Trophoblast cell (in vitro differentiated cells and primary cell): ENCODE measurements around the gene SEMA4C.

Source experiments
- DNase-seq, 2 donors: peaks; one replicate each; pipeline ENCODE4 v3.0.0-alpha.2; 2016
- H2AFZ ChIP-seq: 2 replicates; pipeline ENCODE4 v1.6.1; 2013; ENCODE audit warnings: low read length, moderate library complexity, mild to moderate bottlenecking; ENCODE audit not compliant: insufficient read depth, poor library complexity
- H2AK5ac ChIP-seq: 2 replicates; pipeline ENCODE4 v1.6.1; 2013; ENCODE audit warnings: mild to moderate bottlenecking, low read length
- H2BK120ac ChIP-seq: 2 replicates; pipeline ENCODE4 v1.6.1; 2013; ENCODE audit warnings: low read length, mild to moderate bottlenecking, moderate library complexity; ENCODE audit not compliant: insufficient read depth, poor library complexity
- H2BK12ac ChIP-seq: 2 replicates; pipeline ENCODE4 v1.6.1; 2013; ENCODE audit warnings: mild to moderate bottlenecking, low read length, moderate library complexity
- H2BK5ac ChIP-seq: 2 replicates; pipeline ENCODE4 v1.6.1; 2013; ENCODE audit warnings: low read length, low read depth, moderate library complexity, mild to moderate bottlenecking; ENCODE audit not compliant: poor library complexity
- H3K14ac ChIP-seq: 2 replicates; pipeline ENCODE4 v1.6.1; 2013; ENCODE audit warnings: mild to moderate bottlenecking, low read length
- H3K18ac ChIP-seq: 2 replicates; pipeline ENCODE4 v1.6.1; 2013; ENCODE audit warnings: mild to moderate bottlenecking, low read length
- H3K23ac ChIP-seq: 2 replicates; pipeline ENCODE4 v1.6.1; 2013; ENCODE audit warnings: low read length
- H3K27ac ChIP-seq: 2 replicates; pipeline ENCODE4 v1.5.1; 2013; ENCODE audit warnings: low read depth, mild to moderate bottlenecking, inconsistent platforms, low read length, moderate library complexity
- H3K27me3 ChIP-seq: 2 replicates; pipeline ENCODE4 v1.6.1; 2013; ENCODE audit warnings: inconsistent platforms, mild to moderate bottlenecking, low read length, moderate library complexity; ENCODE audit not compliant: insufficient read depth
- H3K36me3 ChIP-seq, 2 experiments: 1 replicate in 1 of 2; 2 replicates in 1 of 2; pipeline ENCODE4 v1.6.1; 2013; ENCODE audit warnings: low read length in 2 of 2, mild to moderate bottlenecking in 2 of 2, moderate library complexity in 1 of 2; ENCODE audit not compliant: insufficient read depth in 2 of 2, control insufficient read depth in 1 of 2
- H3K4ac ChIP-seq: 2 replicates; pipeline ENCODE4 v1.6.1; 2013; ENCODE audit warnings: low read depth, mild to moderate bottlenecking, low read length, moderate library complexity
- H3K4me1 ChIP-seq, 2 experiments: 1 replicate in 1 of 2; 2 replicates in 1 of 2; pipeline ENCODE4 v1.6.1; 2013; ENCODE audit warnings: low read length in 2 of 2, mild to moderate bottlenecking in 2 of 2, moderate library complexity in 1 of 2; ENCODE audit not compliant: insufficient read depth in 2 of 2, control insufficient read depth in 1 of 2
- H3K4me2 ChIP-seq: 2 replicates; pipeline ENCODE4 v1.6.1; 2013; ENCODE audit warnings: inconsistent platforms, mild to moderate bottlenecking, low read length, moderate library complexity
- H3K4me3 ChIP-seq: 2 replicates; pipeline ENCODE4 v1.5.1; 2013; ENCODE audit warnings: mild to moderate bottlenecking, low read depth, low read length, inconsistent platforms
- H3K79me1 ChIP-seq: one replicate; pipeline ENCODE4 v1.6.1; 2013; ENCODE audit warnings: low read length
- H3K79me2 ChIP-seq: 2 replicates; pipeline ENCODE4 v1.6.1; 2013; ENCODE audit warnings: low read length, mild to moderate bottlenecking; ENCODE audit not compliant: control insufficient read depth, insufficient read depth, poor library complexity
- H3K9ac ChIP-seq: 2 replicates; pipeline ENCODE4 v1.6.1; 2013; ENCODE audit warnings: mild to moderate bottlenecking, low read length
- H3K9me3 ChIP-seq: 2 replicates; pipeline ENCODE4 v1.6.1; 2013; ENCODE audit warnings: low read depth, mild to moderate bottlenecking, control low read depth, inconsistent platforms, low read length; ENCODE audit not compliant: insufficient read depth
- H4K12ac ChIP-seq: 2 replicates; pipeline ENCODE4 v1.6.1; 2013; ENCODE audit warnings: low read depth, mild to moderate bottlenecking, low read length, moderate library complexity
- H4K8ac ChIP-seq: 2 replicates; pipeline ENCODE4 v1.6.1; 2013; ENCODE audit warnings: low read depth, mild to moderate bottlenecking, low read length, moderate library complexity
- H4K91ac ChIP-seq: one replicate; pipeline ENCODE4 v1.6.1; 2013; ENCODE audit warnings: low read depth, mild to moderate bottlenecking, low read length, moderate library complexity
- WGBS: extraction: QIAGEN DNeasy Blood & Tissue Kit; methylation state at CpG from one replicate; pipeline ENCODE4 v1.1.7; 2013; ENCODE audit warnings: missing lambda C conversion rate; ENCODE audit not compliant: insufficient read length, insufficient coverage; ENCODE audit errors: extremely low coverage; 5-methylcytosine and 5-hydroxymethylcytosine counted together

The SEMA4C gene

DNA sequence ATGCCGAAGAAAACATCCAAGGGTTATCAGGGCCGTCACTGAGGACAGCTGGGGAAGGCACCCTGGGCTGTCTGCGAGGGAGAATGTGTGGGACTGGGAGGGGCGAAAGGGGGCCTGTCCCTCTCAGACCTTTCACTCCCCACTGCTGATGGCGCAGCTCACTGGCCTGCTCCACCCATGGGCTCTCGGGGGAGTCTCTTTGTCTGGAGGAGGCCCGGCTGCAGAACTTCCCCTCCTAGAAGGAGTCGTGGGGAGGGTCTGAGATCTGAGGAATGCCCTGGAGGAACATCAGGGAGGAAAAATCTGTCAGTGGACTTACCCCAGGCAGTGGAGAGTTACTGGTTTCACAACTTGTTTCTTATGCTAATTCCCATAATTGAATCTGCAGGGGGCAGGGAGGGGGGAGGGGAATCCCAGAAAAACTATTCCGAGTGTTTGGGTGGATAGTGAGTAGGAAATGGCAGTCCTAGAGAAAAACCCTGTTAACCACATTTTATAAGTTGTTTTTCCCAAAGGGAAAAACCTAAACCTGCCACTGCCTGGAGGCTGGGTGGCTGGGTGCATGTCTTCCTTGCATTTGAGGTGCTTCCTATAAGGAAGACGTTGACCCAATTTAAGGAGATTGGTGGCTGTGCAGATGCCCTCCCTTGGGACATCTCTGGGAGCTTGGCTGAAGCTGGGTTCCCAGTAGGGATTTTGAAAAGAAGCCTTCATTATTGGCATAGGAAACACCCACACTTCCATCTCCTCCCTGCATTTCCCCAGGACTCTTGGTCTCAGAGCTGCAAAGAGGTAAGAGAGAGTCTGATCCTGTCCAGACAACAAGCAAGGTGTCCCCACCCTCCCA, 11.7 kb upstream of the SEMA4C start:
- WGBS: no CpG with 5 or more reads among the region's 10 CpGs
- peak overlapping the region; percentile 83 for H4K8ac ChIP-seq
- peaks cover 73% of the 10 kb centered on the region for H3K79me1 ChIP-seq
- peak overlapping the region; percentile 45 for H2AFZ ChIP-seq
- no peak overlapping the region for H3K23ac ChIP-seq
- H2BK5ac ChIP-seq: peak overlapping the region; percentile 89
- H3K27me3 ChIP-seq: no peaks in the 10 kb centered on the region
- DNase-seq: peak; percentile 80 to 81
- H3K9ac ChIP-seq: no peak overlapping the region
- peak overlapping the region; percentile 89 for H3K27ac ChIP-seq
- H4K12ac ChIP-seq: no peak overlapping the region
- peaks cover 68 to 73% of the 10 kb centered on the region in 2 experiments for H3K4me1 ChIP-seq
- no peaks in the 10 kb centered on the region for H3K36me3 ChIP-seq
- peak overlapping the region; percentile 92 for H2AK5ac ChIP-seq
- H3K79me2 ChIP-seq: peaks cover 34% of the 10 kb centered on the region
- peak overlapping the region; percentile 57 for H3K4ac ChIP-seq
- H3K14ac ChIP-seq: peak overlapping the region; percentile 91
- H4K91ac ChIP-seq: peak overlapping the region; percentile 97
- peak overlapping the region; percentile 87 for H3K18ac ChIP-seq
- peaks cover 4% of the 10 kb centered on the region for H3K9me3 ChIP-seq
- H2BK12ac ChIP-seq: peak overlapping the region; percentile 98
- H3K4me3 ChIP-seq: no peak overlapping the region
- H3K4me2 ChIP-seq: peak overlapping the region; percentile 54
- H2BK120ac ChIP-seq: peak overlapping the region; percentile 97

GRCh38 chr2:96880891-96881273, 11.0 kb upstream of the SEMA4C start:
- Histone ChIP-seq H4K8ac (peak overlapping the region; percentile 74), H2AFZ (no peak overlapping the region), H3K27ac (peak overlapping the region; percentile 89), H3K4me2 (no peak overlapping the region), H4K12ac (peak overlapping the region; percentile 70), H2AK5ac (peak overlapping the region; percentile 92), H2BK5ac (peak overlapping the region; percentile 89), H3K4me1 (peaks cover 66 to 73% of the 10 kb centered on the region in 2 experiments), H3K79me1 (peaks cover 74% of the 10 kb centered on the region), H3K79me2 (peaks cover 36% of the 10 kb centered on the region), H3K4ac (peak overlapping the region; percentile 68), H3K27me3 (no peaks in the 10 kb centered on the region), H3K9ac (no peak overlapping the region), H4K91ac (peak overlapping the region; percentile 97), H2BK120ac (peak overlapping the region; percentile 93), H2BK12ac (peak overlapping the region; percentile 98), H3K9me3 (peaks cover 2% of the 10 kb centered on the region), H3K36me3 (no peaks in the 10 kb centered on the region), H3K4me3 (no peak overlapping the region), H3K18ac (peak overlapping the region; percentile 87), H3K14ac (peak overlapping the region; percentile 91), H3K23ac (no peak overlapping the region)
- DNase-seq: no peak
- no CpG with 5 or more reads among the region's 6 CpGs for WGBS

DNA sequence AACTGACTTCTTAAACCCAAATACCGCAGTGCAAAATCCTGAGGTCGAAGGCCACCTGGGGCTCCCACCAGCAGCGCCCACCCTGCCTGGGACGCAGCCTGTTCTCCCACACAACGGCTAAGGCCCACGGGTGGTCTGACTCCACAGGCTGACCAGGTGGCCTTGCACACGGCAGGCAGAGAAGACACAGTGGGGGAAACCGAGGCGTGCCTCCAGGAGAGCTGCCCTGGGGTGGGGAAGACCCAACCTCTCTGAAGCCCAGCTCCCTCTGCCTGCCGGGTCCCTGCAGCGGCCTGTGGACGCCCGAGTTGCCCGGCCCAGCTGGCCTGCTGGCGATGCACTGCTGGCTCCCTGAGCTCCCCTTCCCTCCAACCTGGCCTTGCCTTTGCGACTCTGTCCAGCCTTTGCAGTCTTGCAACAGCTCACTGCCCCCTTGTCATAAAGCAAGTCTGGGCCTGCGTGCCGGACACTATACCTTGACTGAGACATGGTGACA, 9.7 kb upstream of the SEMA4C start:
- H2AFZ ChIP-seq: no peak overlapping the region
- H3K36me3 ChIP-seq: no peaks in the 10 kb centered on the region
- peak overlapping the region; percentile 27 for H2BK5ac ChIP-seq
- no peak overlapping the region for H3K9ac ChIP-seq
- peak overlapping the region; percentile 4 for H2BK12ac ChIP-seq
- H2BK120ac ChIP-seq: peak overlapping the region; percentile 6
- peak overlapping the region; percentile 4 for H2AK5ac ChIP-seq
- peak overlapping the region; percentile 0 for H3K18ac ChIP-seq
- H3K4ac ChIP-seq: peak overlapping the region; percentile 16
- H3K14ac ChIP-seq: peak overlapping the region; percentile 3
- no peak overlapping the region for H3K23ac ChIP-seq
- H3K79me1 ChIP-seq: peaks cover 73% of the 10 kb centered on the region
- H4K12ac ChIP-seq: no peak overlapping the region
- no peak overlapping the region for H3K4me2 ChIP-seq
- DNase-seq: peak in 1 of 2 donors; percentile 30
- peaks cover 2% of the 10 kb centered on the region for H3K9me3 ChIP-seq
- no CpG with 5 or more reads among the region's 18 CpGs for WGBS
- no peaks in the 10 kb centered on the region for H3K27me3 ChIP-seq
- peak overlapping the region; percentile 34 for H4K8ac ChIP-seq
- H3K4me1 ChIP-seq: peaks cover 66 to 73% of the 10 kb centered on the region in 2 experiments
- H4K91ac ChIP-seq: peak overlapping the region; percentile 97
- no peak overlapping the region for H3K4me3 ChIP-seq
- H3K79me2 ChIP-seq: peaks cover 26% of the 10 kb centered on the region
- peak overlapping the region; percentile 12 for H3K27ac ChIP-seq

GRCh38 chr2:96878796-96879544, 9.1 kb upstream of the SEMA4C start:
- Histone ChIP-seq H2AK5ac (peak overlapping the region; percentile 75), H2BK12ac (peak overlapping the region; percentile 4), H3K14ac (peak overlapping the region; percentile 57), H3K79me2 (peaks cover 21% of the 10 kb centered on the region), H3K9ac (no peak overlapping the region), H2AFZ (no peak overlapping the region), H3K36me3 (no peaks in the 10 kb centered on the region), H3K27me3 (no peaks in the 10 kb centered on the region), H4K91ac (peak overlapping the region; percentile 97), H3K4me3 (no peak overlapping the region), H3K23ac (no peak overlapping the region), H3K79me1 (peaks cover 73% of the 10 kb centered on the region), H3K4me1 (peaks cover 64 to 72% of the 10 kb centered on the region in 2 experiments), H3K18ac (no peak overlapping the region), H2BK120ac (peak overlapping the region; percentile 74), H2BK5ac (no peak overlapping the region), H4K8ac (no peak overlapping the region), H4K12ac (no peak overlapping the region), H3K9me3 (peaks cover 2% of the 10 kb centered on the region), H3K4me2 (no peak overlapping the region), H3K27ac (no peak overlapping the region), H3K4ac (peak overlapping the region; percentile 9)
- no CpG with 5 or more reads among the region's 22 CpGs for WGBS
- no peak for DNase-seq
